Naive thymus-derived CD8-positive, alpha-beta T cell (primary cell): Measurements from ENCODE around the gene TRIM47. TPM values are rescaled to one million over a fixed set of nuclear protein-coding genes. Genes with fewer than 3 reads are reported as not detected.

Source experiments
- ATAC-seq, 2 donors: fragments of 150-1000 bp; cut with Tn5 transposase in 1 of 2; sonication (Bioruptor Pico), chemical (Tn5 transposase) in 1 of 2; 1 replicate in 1 of 2; 2 replicates in 1 of 2; pipeline ENCODE4 v1.10.0; 2021; ENCODE audit warnings: mild to moderate bottlenecking in 2 of 2, moderate library complexity in 2 of 2
- POLR2A ChIA-PET: fragments of 350-600 bp; sonication (Branson Sonifier 250); formaldehyde crosslinking; loops from one replicate; lab custom pipeline; 2021; ENCODE audit warnings: antibody characterized with exemption; lab: Charles Lee
- DNase-seq, 10 donors: peaks; one replicate each; pipeline versions ENCODE4 v3.0.0 to v3.0.0-alpha.2; 2020 to 2022
- H3K27ac Mint-ChIP-seq, 10 donors: one replicate each; pipeline ENCODE4 v1.8.0; 2020 to 2022; ENCODE audit warnings: mild to moderate bottlenecking in 10 of 10, mixed read lengths in 10 of 10, moderate library complexity in 4 of 10, inconsistent platforms in 1 of 10
- H3K27me3 Mint-ChIP-seq, 5 donors: one replicate each; pipeline ENCODE4 v1.8.0; 2021 to 2022; ENCODE audit warnings: mixed read lengths in 5 of 5
- H3K36me3 Mint-ChIP-seq, 3 donors: one replicate each; pipeline ENCODE4 v1.8.0; 2020 to 2022; ENCODE audit warnings: mixed read lengths in 3 of 3, mild to moderate bottlenecking in 2 of 3, inconsistent platforms in 1 of 3
- H3K4me1 Mint-ChIP-seq, 4 donors: one replicate each; pipeline ENCODE4 v1.8.0; 2021 to 2022; ENCODE audit warnings: mixed read lengths in 4 of 4
- H3K4me3 Mint-ChIP-seq, 10 donors: one replicate each; pipeline ENCODE4 v1.8.0; 2020 to 2022; ENCODE audit warnings: mild to moderate bottlenecking in 10 of 10, mixed read lengths in 10 of 10, moderate library complexity in 6 of 10, inconsistent platforms in 1 of 10
- H3K9me3 Mint-ChIP-seq, 9 donors: one replicate each; pipeline ENCODE4 v1.8.0; 2020 to 2022; ENCODE audit warnings: mixed read lengths in 9 of 9, mild to moderate bottlenecking in 3 of 9, inconsistent platforms in 1 of 9, moderate library complexity in 1 of 9
- polyA plus RNA-seq, 3 donors: library from polyadenylated mRNA; unstranded; fragments of 300-500 nt; fragmentation: Illumina TruSeq; gene quantifications; one replicate each; pipeline ENCODE4 v1.2.3, GENCODE V29; 2021
- total RNA-seq, 8 experiments: library from RNA in 2 of 8; stranded (reverse) in 2 of 8; gene quantifications; one replicate each; pipeline ENCODE4 v1.2.3 and lab custom pipeline; 2021 to 2026

The TRIM47 gene
- total RNA-seq = 1 to 10 TPM; 9.7 to 9.9 TPM
- polyA plus RNA-seq = 1 to 10 TPM; 1.9 to 8.5 (median 4.2) TPM
- total RNA-seq (lab: John Stamatoyannopoulos, UW) = 0.49 to 8.4 (median 5.7) reads per million in 6 experiments

GRCh38 chr17:75878174-75878998, at the start of gene TRIM47:
TSS of gene TRIM47 (minus strand) at chr17:75878581. CDS start at chr17:75878548, 33 bp downstream.
- H3K4me1 Mint-ChIP-seq = peaks cover 25 to 52% (median 49%) of the 10 kb centered on the region in 4 donors
- peak in 1 of 2 donors; percentile 17 for ATAC-seq
- peaks cover 0 to 2% (median 0%) of the 10 kb centered on the region in 5 donors for H3K27me3 Mint-ChIP-seq

GRCh38 chr17:75927286-75927922, 49.0 kb upstream of the TRIM47 start:
- POLR2A ChIA-PET = interaction anchor here (0.6 to 1.2 kb wide), 2 partner anchors 9 to 42 kb away, joined by 3 to 6 read pairs; no protein-coding TSS in a partner anchor
- H3K4me1 Mint-ChIP-seq = no peaks in the 10 kb centered on the region
- DNase-seq (no peak), ATAC-seq (no peak)
- no peaks in the 10 kb centered on the region for H3K27me3 Mint-ChIP-seq
- no peak overlapping the region for H3K27ac Mint-ChIP-seq
- no peaks in the 10 kb centered on the region for H3K9me3 Mint-ChIP-seq
- peaks cover 0 to 8% (median 3%) of the 10 kb centered on the region in 3 donors for H3K36me3 Mint-ChIP-seq
- no peak overlapping the region for H3K4me3 Mint-ChIP-seq

More at GRCh38 chr17:75878174-75878998, at the start of gene TRIM47:
- H3K36me3 Mint-ChIP-seq = no peaks in the 10 kb centered on the region
- peak within 1 kb of the TSS; percentile 80 to 92 (median 87) for H3K4me3 Mint-ChIP-seq
- H3K9me3 Mint-ChIP-seq = no peaks in the 10 kb centered on the region
- POLR2A ChIA-PET = interaction anchor here (0.5 to 14.9 kb wide), 16 partner anchors 9 to 459 kb away, joined by 3 to 288 read pairs (median 4); partner anchors contain the start of genes MRPL38, TRIM65, TSEN54 and UNC13D
- DNase-seq = peak in 1 of 10 donors; percentile 26
- H3K27ac Mint-ChIP-seq = peak within 1 kb of the TSS; percentile 65 to 96 (median 92)

- H3K4me3 Mint-ChIP-seq = no peak overlapping the region
- no peak overlapping the region for H3K27ac Mint-ChIP-seq
- no peak for DNase-seq
These were observed 48.1 kb upstream of the TRIM47 start for GRCh38 chr17:75926456-75926855.

GRCh38 chr17:75925912-75926311, 47.5 kb upstream of the TRIM47 start:
- H3K27ac Mint-ChIP-seq = no peak overlapping the region
- H3K4me3 Mint-ChIP-seq = no peak overlapping the region
- no peaks in the 10 kb centered on the region for H3K27me3 Mint-ChIP-seq
- peaks cover 0 to 8% (median 3%) of the 10 kb centered on the region in 3 donors for H3K36me3 Mint-ChIP-seq
- no peak for DNase-seq
- ATAC-seq = no peak
- no peaks in the 10 kb centered on the region for H3K4me1 Mint-ChIP-seq
- POLR2A ChIA-PET = interaction anchor here (0.5 kb wide), 1 partner anchor 39 kb away, joined by 8 read pairs; no protein-coding TSS in a partner anchor
- no peaks in the 10 kb centered on the region for H3K9me3 Mint-ChIP-seq

More at GRCh38 chr17:75926456-75926855, 48.1 kb upstream of the TRIM47 start:
- POLR2A ChIA-PET = interaction anchor here (0.5 kb wide), 1 partner anchor 40 kb away, joined by 8 read pairs; no protein-coding TSS in a partner anchor
- H3K9me3 Mint-ChIP-seq = no peaks in the 10 kb centered on the region
- ATAC-seq = no peak
- H3K27me3 Mint-ChIP-seq = no peaks in the 10 kb centered on the region
- H3K4me1 Mint-ChIP-seq = no peaks in the 10 kb centered on the region
- peaks cover 0 to 8% (median 3%) of the 10 kb centered on the region in 3 donors for H3K36me3 Mint-ChIP-seq

GRCh38 chr17:75925103-75925502, 46.7 kb upstream of the TRIM47 start:
- H3K36me3 Mint-ChIP-seq = peaks cover 0 to 8% (median 3%) of the 10 kb centered on the region in 3 donors
- no peak for ATAC-seq
- no peak overlapping the region for H3K27ac Mint-ChIP-seq
- POLR2A ChIA-PET = no interaction called here
- H3K4me3 Mint-ChIP-seq = no peak overlapping the region
- no peaks in the 10 kb centered on the region for H3K27me3 Mint-ChIP-seq
- DNase-seq = no peak
- H3K4me1 Mint-ChIP-seq = no peaks in the 10 kb centered on the region
- H3K9me3 Mint-ChIP-seq = no peaks in the 10 kb centered on the region

GRCh38 chr17:75922963-75923874, 44.8 kb upstream of the TRIM47 start:
- H3K27ac Mint-ChIP-seq = peak overlapping the region in 1 of 10 donors; percentile 47

GRCh38 chr17:75922173-75922961, 44.0 kb upstream of the TRIM47 start:
- no peak for DNase-seq
- H3K27ac Mint-ChIP-seq = peak overlapping the region in 1 of 10 donors; percentile 11

More at GRCh38 chr17:75922963-75923874, 44.8 kb upstream of the TRIM47 start:
- Mint-ChIP-seq H3K36me3 (peaks cover 0 to 9% (median 0%) of the 10 kb centered on the region in 3 donors), H3K4me3 (no peak overlapping the region), H3K27me3 (no peaks in the 10 kb centered on the region), H3K4me1 (no peaks in the 10 kb centered on the region), H3K9me3 (no peaks in the 10 kb centered on the region)
- DNase-seq = no peak
- no peak for ATAC-seq
- POLR2A ChIA-PET = no interaction called here

GRCh38 chr17:75921596-75921995, 43.2 kb upstream of the TRIM47 start:
- Mint-ChIP-seq H3K4me1 (peaks cover 0 to 2% (median 0%) of the 10 kb centered on the region in 4 donors), H3K9me3 (no peaks in the 10 kb centered on the region), H3K4me3 (no peak overlapping the region), H3K27me3 (no peaks in the 10 kb centered on the region), H3K27ac (no peak overlapping the region), H3K36me3 (peaks cover 0 to 10% (median 0%) of the 10 kb centered on the region in 3 donors)
- POLR2A ChIA-PET = interaction anchor here (0.6 kb wide), 1 partner anchor 53 kb away, joined by 8 read pairs; no protein-coding TSS in a partner anchor
- no peak for ATAC-seq
- DNase-seq = no peak

More at GRCh38 chr17:75922173-75922961, 44.0 kb upstream of the TRIM47 start:
- Mint-ChIP-seq H3K36me3 (peaks cover 0 to 9% (median 0%) of the 10 kb centered on the region in 3 donors), H3K4me3 (no peak overlapping the region), H3K9me3 (no peaks in the 10 kb centered on the region), H3K4me1 (no peaks in the 10 kb centered on the region), H3K27me3 (no peaks in the 10 kb centered on the region)
- ATAC-seq = no peak
- POLR2A ChIA-PET = interaction anchor here (0.6 kb wide), 1 partner anchor 52 kb away, joined by 8 read pairs; no protein-coding TSS in a partner anchor

- H3K4me3 Mint-ChIP-seq = no peak overlapping the region
- DNase-seq (no peak), ATAC-seq (no peak)
- peaks cover 0 to 2% (median 0%) of the 10 kb centered on the region in 4 donors for H3K4me1 Mint-ChIP-seq
- H3K9me3 Mint-ChIP-seq = no peaks in the 10 kb centered on the region
- POLR2A ChIA-PET = interaction anchor here (0.5 to 1.5 kb wide), 3 partner anchors 11 to 295 kb away, joined by 3 to 5 read pairs (median 3); no protein-coding TSS in a partner anchor
- no peaks in the 10 kb centered on the region for H3K27me3 Mint-ChIP-seq
- peaks cover 0 to 10% (median 0%) of the 10 kb centered on the region in 3 donors for H3K36me3 Mint-ChIP-seq
- H3K27ac Mint-ChIP-seq = no peak overlapping the region
These were observed 41.7 kb upstream of the TRIM47 start for GRCh38 chr17:75920045-75920560.

- Mint-ChIP-seq H3K4me3 (no peak overlapping the region), H3K36me3 (peaks cover 0 to 14% (median 0%) of the 10 kb centered on the region in 3 donors), H3K9me3 (no peaks in the 10 kb centered on the region), H3K27ac (peak overlapping the region in 1 of 10 donors; percentile 22), H3K27me3 (no peaks in the 10 kb centered on the region), H3K4me1 (peaks cover 0 to 2% (median 0%) of the 10 kb centered on the region in 4 donors)
- ATAC-seq (no peak), DNase-seq (no peak)
- POLR2A ChIA-PET = interaction anchor here (0.6 to 1.5 kb wide), 2 partner anchors 11 to 61 kb away, joined by 3 to 5 read pairs; no protein-coding TSS in a partner anchor
These were observed 41.2 kb upstream of the TRIM47 start for GRCh38 chr17:75919611-75920010.
